ENCODE results near the gene NPEPL1.

GRCh38 chr20:58719971-58720371 lies 27.4 kb downstream of the NPEPL1 start:
- TF ChIP-seq CTCF (IDR thresholded peaks at IDR 0.05) (no peak), POLR2A (IDR thresholded peaks at IDR 0.05) (no peak)
